IPS-15b (cell line): Measurements from ENCODE around the gene RAD51C.
"Not testable (repeated sequence)": the region's sequence is repeated elsewhere in the genome, so short reads cannot be mapped to it uniquely, and the experiment has no call there.

ENCODE experiments used
- H3K27me3 ChIP-seq: one replicate; pipeline ENCODE4 v1.6.1; 2013; ENCODE audit warnings: low read length; ENCODE audit not compliant: control insufficient read depth, insufficient read depth
- H3K36me3 ChIP-seq: one replicate; pipeline ENCODE4 v1.6.1; 2013; ENCODE audit warnings: low read length; ENCODE audit not compliant: control insufficient read depth, insufficient read depth
- H3K4me1 ChIP-seq: one replicate; pipeline ENCODE4 v1.6.1; 2013; ENCODE audit warnings: mild to moderate bottlenecking, low read length; ENCODE audit not compliant: control insufficient read depth, insufficient read depth
- H3K4me3 ChIP-seq: one replicate; pipeline ENCODE4 v1.5.1; 2013; ENCODE audit warnings: low read depth, low read length
- H3K9ac ChIP-seq: one replicate; pipeline ENCODE4 v1.6.1; 2013; ENCODE audit warnings: low read depth, mild to moderate bottlenecking, low read length
- H3K9me3 ChIP-seq: one replicate; pipeline ENCODE4 v1.6.1; 2013; ENCODE audit warnings: mild to moderate bottlenecking, low read length; ENCODE audit not compliant: control insufficient read depth, insufficient read depth

RAD51C gene

DNA sequence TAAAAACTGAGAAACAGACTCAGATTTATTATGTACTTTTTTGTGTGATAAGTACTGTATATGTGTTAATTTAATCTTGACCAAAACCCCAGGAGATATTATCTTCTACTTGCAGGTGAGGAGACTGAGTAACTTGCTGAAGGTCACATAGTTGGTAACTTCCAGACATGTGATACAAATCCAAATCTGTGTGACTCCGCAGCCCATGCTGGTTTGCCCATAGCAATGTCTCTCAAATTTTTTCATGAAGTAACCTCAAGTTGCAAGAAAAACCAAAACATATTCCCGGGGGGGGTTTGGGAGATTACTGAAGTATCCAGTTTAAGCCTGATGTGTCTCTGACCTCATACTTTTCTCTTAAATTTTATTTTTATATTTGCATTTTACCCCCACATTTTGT lies 3.9 kb upstream of the RAD51C start:
- Histone ChIP-seq H3K9me3 (no peaks in the 10 kb centered on the region), H3K9ac (no peak overlapping the region), H3K4me1 (no peaks in the 10 kb centered on the region), H3K36me3 (no peaks in the 10 kb centered on the region), H3K27me3 (no peaks in the 10 kb centered on the region), H3K4me3 (no peak overlapping the region)

DNA sequence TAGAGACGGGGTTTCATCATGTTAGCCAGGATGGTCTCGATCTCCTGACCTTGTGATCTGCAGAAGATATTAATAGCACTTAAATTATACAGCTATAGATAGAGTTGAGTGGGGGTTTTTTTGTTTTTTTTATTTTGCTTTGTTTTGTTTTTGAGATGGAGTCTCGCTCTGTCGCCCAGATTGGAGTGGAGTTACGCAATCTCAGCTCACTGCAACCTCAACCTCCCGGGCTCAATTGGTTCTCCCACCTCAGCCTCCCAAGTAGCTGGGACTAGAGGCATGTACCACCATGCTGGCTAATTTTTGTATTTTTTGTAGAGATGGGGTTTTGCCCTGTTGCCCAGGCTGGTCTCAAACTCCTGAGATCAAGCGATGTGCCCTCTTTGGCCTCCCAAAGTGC lies 2.4 kb upstream of the RAD51C start:
- H3K36me3 ChIP-seq, H3K9ac ChIP-seq, H3K4me1 ChIP-seq, H3K27me3 ChIP-seq, H3K9me3 ChIP-seq, H3K4me3 ChIP-seq: not testable (repeated sequence)

DNA sequence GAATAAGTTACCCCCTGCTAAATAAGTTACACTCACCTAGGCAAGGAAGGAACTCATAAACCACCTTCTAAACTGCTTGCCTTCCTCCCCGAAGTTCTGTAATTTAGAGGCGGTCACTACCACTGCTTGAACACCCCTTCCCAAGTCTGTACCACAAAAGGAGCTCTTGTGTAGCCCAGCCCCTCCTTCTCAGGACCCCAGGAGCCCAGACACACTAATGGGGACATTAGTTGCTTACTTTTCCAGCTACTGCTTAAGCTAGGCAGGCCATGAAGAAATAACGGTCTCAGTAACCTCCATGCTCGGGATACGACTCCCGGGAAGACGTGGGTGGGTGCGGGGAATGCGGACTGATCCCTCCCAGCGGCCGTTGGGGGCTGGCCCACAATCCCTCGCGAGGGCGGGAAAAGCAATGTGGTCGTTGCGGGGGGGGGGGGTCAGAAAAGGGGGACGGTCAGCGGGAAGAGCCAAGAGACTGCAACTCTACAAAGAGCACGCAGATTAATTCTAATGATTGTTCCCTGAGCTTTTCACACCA lies 632 bp upstream of the RAD51C start, which contains the start of gene TEX14:
TSS of gene TEX14 (minus strand) at position 345 of the 538 bp plus-strand sequence. CDS start 40,044 bp downstream, outside the sequence.
- H3K4me3 ChIP-seq: peak within 1 kb of the TSS; percentile 72
- no peaks in the 10 kb centered on the region for H3K27me3 ChIP-seq

DNA sequence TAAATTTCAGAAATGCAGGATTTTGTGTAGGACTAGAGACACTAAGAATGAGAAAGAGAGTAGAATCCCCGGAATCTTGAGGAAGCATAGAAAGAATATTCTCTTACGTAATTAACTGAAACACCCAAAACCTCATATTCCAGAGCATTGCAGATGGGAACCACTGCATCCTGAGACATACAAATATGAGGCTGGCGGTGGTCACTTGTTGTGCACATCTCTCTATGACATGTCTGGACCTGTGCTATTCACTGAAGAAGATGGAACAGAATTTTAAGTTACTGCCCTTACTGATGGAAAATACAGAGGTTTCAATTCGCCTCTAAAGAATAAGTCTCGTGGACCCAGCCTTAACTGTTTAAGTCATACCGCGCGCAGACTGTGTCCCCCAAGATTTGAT lies 806 bp downstream of the RAD51C start:
- Histone ChIP-seq H3K27me3 (no peaks in the 10 kb centered on the region), H3K36me3 (no peaks in the 10 kb centered on the region), H3K9ac (peak overlapping the region; percentile 86), H3K4me1 (no peaks in the 10 kb centered on the region), H3K4me3 (peak overlapping the region; percentile 72), H3K9me3 (no peaks in the 10 kb centered on the region)

More for the DNA sequence above, 632 bp upstream of the RAD51C start, which contains the start of gene TEX14:
- peak within 1 kb of the TSS; percentile 86 for H3K9ac ChIP-seq
- no peaks in the 10 kb centered on the region for H3K36me3 ChIP-seq
- H3K9me3 ChIP-seq: no peaks in the 10 kb centered on the region
- H3K4me1 ChIP-seq: no peaks in the 10 kb centered on the region

DNA sequence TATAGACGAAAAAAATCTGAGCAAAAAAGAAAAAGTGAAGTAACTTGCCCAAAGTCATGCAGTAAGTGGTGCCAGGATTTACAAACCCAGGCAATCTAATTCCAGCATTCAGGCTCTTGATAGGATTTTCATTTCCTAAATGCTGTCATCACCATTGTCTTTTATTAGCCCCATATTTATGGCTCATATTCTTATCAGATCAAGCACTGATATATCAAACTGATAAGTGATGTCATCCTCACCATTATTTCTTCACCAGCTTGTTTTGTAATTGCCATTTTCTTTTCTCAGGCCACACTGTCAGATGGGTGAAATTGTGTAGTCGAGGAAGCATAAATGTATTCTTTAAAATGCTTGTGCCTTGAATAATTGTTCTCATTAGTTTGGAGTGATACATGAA lies 1.3 kb downstream of the RAD51C start:
- no peaks in the 10 kb centered on the region for H3K4me1 ChIP-seq
- H3K27me3 ChIP-seq: no peaks in the 10 kb centered on the region
- H3K4me3 ChIP-seq: peak overlapping the region; percentile 72
- no peak overlapping the region for H3K9ac ChIP-seq
- no peaks in the 10 kb centered on the region for H3K36me3 ChIP-seq
- H3K9me3 ChIP-seq: no peaks in the 10 kb centered on the region

DNA sequence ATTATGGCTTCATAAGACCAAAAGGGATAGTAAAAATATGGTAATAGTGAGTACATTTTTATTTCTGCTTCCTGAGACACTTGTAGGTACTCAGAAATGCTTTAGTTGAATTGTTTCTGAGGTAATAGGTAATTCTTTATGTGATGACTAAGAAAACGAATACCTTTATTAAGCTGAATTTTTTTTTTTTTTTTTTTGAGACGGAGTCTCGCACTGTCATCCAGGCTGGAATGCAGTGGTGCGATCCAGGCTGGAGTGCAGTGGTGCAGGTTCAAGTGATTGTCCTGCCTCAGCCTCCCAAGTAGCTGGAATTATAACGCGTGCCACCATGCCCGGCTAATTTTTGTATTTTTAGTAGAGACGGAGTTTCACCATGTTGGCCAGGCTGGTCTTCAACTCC lies 1.9 kb downstream of the RAD51C start:
- no peak overlapping the region for H3K9ac ChIP-seq

DNA sequence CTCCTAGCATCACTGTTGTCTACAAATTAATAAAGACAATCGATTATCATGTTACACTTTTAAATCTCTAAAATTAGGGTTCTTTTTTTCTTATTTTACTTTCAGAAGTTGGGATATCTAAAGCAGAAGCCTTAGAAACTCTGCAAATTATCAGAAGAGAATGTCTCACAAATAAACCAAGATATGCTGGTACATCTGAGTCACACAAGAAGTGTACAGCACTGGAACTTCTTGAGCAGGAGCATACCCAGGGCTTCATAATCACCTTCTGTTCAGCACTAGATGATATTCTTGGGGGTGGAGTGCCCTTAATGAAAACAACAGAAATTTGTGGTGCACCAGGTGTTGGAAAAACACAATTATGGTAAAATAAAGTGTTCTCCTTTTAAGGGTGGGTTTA lies 2.4 kb downstream of the RAD51C start:
- Histone ChIP-seq H3K9me3 (no peaks in the 10 kb centered on the region), H3K4me3 (no peak overlapping the region), H3K9ac (no peak overlapping the region), H3K4me1 (no peaks in the 10 kb centered on the region), H3K27me3 (no peaks in the 10 kb centered on the region), H3K36me3 (peaks cover 2% of the 10 kb centered on the region)

More for the DNA sequence above, 1.9 kb downstream of the RAD51C start:
- no peak overlapping the region for H3K4me3 ChIP-seq
- H3K27me3 ChIP-seq: no peaks in the 10 kb centered on the region
- no peaks in the 10 kb centered on the region for H3K4me1 ChIP-seq
- H3K36me3 ChIP-seq: no peaks in the 10 kb centered on the region
- H3K9me3 ChIP-seq: no peaks in the 10 kb centered on the region

DNA sequence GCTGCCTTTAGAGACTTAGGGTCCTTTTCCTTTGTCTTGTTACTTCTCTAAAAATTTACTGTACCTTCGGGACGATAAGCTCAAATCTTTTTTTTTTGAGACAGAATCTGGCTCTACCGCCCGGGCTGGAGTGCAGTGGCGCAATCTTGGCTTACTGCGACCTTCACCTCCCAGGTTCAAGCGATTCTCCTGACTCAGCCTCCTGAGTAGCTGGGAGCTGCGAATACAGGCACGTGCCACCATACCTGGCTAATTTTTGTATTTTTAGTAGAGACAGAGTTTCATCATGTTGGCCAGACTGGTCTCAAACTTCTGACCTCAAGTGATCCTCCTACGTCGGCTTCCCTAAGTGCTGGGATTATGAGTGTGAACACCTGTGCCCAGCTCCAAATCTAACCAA lies 7.4 kb downstream of the RAD51C start:
- H3K27me3 ChIP-seq: no peaks in the 10 kb centered on the region
- no peak overlapping the region for H3K9ac ChIP-seq
- no peaks in the 10 kb centered on the region for H3K4me1 ChIP-seq
- no peaks in the 10 kb centered on the region for H3K9me3 ChIP-seq
- peaks cover 5% of the 10 kb centered on the region for H3K36me3 ChIP-seq
- H3K4me3 ChIP-seq: no peak overlapping the region

DNA sequence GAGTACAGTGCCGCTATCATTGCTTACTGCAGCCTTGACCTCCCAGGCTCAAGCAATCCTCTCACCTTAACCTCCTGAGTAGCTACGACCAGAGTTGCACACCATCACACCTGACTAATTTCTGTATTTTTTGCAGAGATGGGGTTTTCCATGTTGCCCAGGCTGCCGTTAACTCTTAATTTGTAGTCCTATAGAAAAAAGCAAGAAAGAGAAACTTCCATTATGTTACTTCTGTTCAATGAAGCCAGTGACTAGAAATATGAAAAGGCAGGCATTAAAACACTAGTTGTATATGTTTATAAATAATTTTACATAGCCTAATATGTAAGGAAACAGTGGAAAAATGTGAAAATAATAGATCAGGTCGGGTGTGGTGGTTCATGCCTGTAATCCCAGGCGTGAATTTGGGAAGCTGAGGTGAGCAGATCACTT lies 9.7 kb downstream of the RAD51C start:
- Histone ChIP-seq H3K4me1 (no peaks in the 10 kb centered on the region), H3K36me3 (peaks cover 5% of the 10 kb centered on the region), H3K9ac (no peak overlapping the region), H3K9me3 (no peaks in the 10 kb centered on the region), H3K4me3 (no peak overlapping the region), H3K27me3 (no peaks in the 10 kb centered on the region)

DNA sequence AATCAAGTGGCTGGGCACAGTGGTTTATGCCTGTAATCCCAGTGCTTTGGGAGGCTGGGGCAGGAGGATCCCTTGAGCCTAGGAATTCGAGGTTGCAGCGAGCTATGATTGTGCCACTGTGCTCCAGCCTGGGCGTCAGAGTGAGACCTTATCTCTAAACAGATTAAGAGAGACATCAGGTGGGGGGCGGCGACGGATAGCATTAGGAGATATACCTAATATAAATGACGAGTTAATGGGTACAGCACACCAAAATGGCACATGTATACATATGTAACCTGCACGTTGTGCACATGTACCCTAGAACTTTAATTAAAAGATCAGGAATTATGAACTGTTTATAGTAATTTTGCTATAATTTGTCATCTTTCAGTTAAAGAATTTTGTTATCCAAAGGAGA lies 10.3 kb downstream of the RAD51C start:
- H3K36me3 ChIP-seq: peaks cover 5% of the 10 kb centered on the region
- no peaks in the 10 kb centered on the region for H3K27me3 ChIP-seq
- no peaks in the 10 kb centered on the region for H3K9me3 ChIP-seq

DNA sequence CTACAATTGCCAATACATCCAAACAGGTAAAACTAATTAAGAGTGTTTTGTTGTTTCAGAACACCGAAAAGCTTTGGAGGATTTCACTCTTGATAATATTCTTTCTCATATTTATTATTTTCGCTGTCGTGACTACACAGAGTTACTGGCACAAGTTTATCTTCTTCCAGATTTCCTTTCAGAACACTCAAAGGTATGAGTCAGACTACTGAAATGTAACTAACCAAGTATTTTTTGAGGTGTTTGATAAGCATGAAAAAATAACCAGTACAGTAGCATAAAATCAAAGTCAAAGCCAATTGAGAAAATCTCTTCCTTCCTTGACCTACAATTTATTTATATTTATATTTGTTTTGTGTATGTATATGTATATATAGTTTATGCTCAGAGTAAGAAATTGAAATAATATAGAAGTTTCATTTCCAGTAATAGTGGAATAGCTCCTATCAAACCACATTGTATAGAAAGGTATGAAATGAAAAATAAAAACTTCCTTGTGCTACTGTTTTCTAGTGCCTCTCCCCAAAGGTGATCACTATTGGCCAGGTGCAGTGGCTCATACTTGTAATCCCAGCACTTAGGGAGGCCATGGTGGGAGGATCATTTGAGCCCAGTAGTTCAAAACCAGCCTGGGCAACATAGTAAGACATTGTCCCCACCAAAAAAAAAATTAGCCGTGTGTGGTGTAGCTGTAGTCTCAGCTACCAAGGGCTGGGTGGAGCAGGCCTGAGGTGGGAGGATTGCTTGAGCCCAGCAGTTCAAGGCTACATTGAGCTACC lies 10.9 kb downstream of the RAD51C start:
- no peaks in the 10 kb centered on the region for H3K27me3 ChIP-seq
- no peaks in the 10 kb centered on the region for H3K9me3 ChIP-seq
- H3K4me1 ChIP-seq: no peaks in the 10 kb centered on the region
- H3K36me3 ChIP-seq: peaks cover 5% of the 10 kb centered on the region
- no peak overlapping the region for H3K9ac ChIP-seq
- H3K4me3 ChIP-seq: no peak overlapping the region

More for the DNA sequence above, 10.3 kb downstream of the RAD51C start:
- no peak overlapping the region for H3K4me3 ChIP-seq
- no peaks in the 10 kb centered on the region for H3K4me1 ChIP-seq
- H3K9ac ChIP-seq: no peak overlapping the region

DNA sequence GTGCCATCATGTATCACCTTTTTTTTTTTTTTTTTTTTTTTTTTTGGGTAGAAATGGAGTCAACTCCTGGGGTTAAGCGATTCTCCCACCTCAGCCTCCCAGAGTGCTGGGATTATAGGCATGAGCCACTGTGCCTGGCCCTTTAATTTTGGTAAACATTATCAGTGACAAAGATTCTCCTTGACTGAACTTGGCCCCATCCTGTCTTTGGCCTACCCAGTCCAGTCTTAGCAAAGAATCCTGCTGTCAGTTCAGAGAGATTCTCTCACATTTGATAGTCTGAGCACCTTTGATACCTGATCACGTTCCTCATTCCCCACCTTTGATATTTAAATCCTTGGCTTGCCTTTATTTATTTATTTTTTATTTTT lies 11.5 kb downstream of the RAD51C start:
- peaks cover 5% of the 10 kb centered on the region for H3K36me3 ChIP-seq
- no peaks in the 10 kb centered on the region for H3K4me1 ChIP-seq

More for the DNA sequence above, 11.5 kb downstream of the RAD51C start:
- H3K4me3 ChIP-seq: no peak overlapping the region
- H3K9ac ChIP-seq: no peak overlapping the region
- H3K27me3 ChIP-seq: no peaks in the 10 kb centered on the region
- no peaks in the 10 kb centered on the region for H3K9me3 ChIP-seq
